ENCODE data around the gene PHACTR1. TPM values are rescaled to one million over a fixed set of nuclear protein-coding genes. Genes with fewer than 3 reads are reported as not detected.

The PHACTR1 gene
- total RNA-seq, 2 experiments from 2014 or later: 0.58 to 0.72 TPM

- no peaks in the 10 kb centered on the region for H3K36me3 Mint-ChIP-seq
- no peaks in the 10 kb centered on the region for H3K9me3 Mint-ChIP-seq
- DNase-seq: no peak
- no peak overlapping the region for H3K27ac Mint-ChIP-seq
- H3K4me1 Mint-ChIP-seq: no peaks in the 10 kb centered on the region
- H3K4me3 Mint-ChIP-seq: no peak overlapping the region
- no peaks in the 10 kb centered on the region for H3K27me3 Mint-ChIP-seq
Measured at GRCh38 chr6:13250703-13251102, 534.1 kb downstream of the PHACTR1 start.

GRCh38 chr6:13251242-13251641, 534.7 kb downstream of the PHACTR1 start:
- no peaks in the 10 kb centered on the region for H3K9me3 Mint-ChIP-seq
- H3K36me3 Mint-ChIP-seq: no peaks in the 10 kb centered on the region
- no peaks in the 10 kb centered on the region for H3K27me3 Mint-ChIP-seq
- H3K4me3 Mint-ChIP-seq: no peak overlapping the region
- DNase-seq: no peak
- no peak overlapping the region for H3K27ac Mint-ChIP-seq
- no peaks in the 10 kb centered on the region for H3K4me1 Mint-ChIP-seq

- H3K9me3 Mint-ChIP-seq: no peaks in the 10 kb centered on the region
- no peaks in the 10 kb centered on the region for H3K4me1 Mint-ChIP-seq
- no peaks in the 10 kb centered on the region for H3K27me3 Mint-ChIP-seq
- peaks cover 4% of the 10 kb centered on the region for H3K36me3 Mint-ChIP-seq
- H3K4me3 Mint-ChIP-seq: no peak overlapping the region
- no peak overlapping the region for H3K27ac Mint-ChIP-seq
- DNase-seq: no peak
Measured at GRCh38 chr6:13252790-13253189, 536.2 kb downstream of the PHACTR1 start.

- H3K4me1 Mint-ChIP-seq: no peaks in the 10 kb centered on the region
- no peak for DNase-seq
- H3K36me3 Mint-ChIP-seq: peaks cover 4% of the 10 kb centered on the region
- H3K4me3 Mint-ChIP-seq: no peak overlapping the region
- H3K27ac Mint-ChIP-seq: no peak overlapping the region
- no peaks in the 10 kb centered on the region for H3K27me3 Mint-ChIP-seq
- H3K9me3 Mint-ChIP-seq: no peaks in the 10 kb centered on the region
Measured at GRCh38 chr6:13253272-13253671, 536.7 kb downstream of the PHACTR1 start.

GRCh38 chr6:13256266-13257001, 539.9 kb downstream of the PHACTR1 start:
- H3K27ac Mint-ChIP-seq: no peak overlapping the region
- no peak for DNase-seq
- peaks cover 4% of the 10 kb centered on the region for H3K36me3 Mint-ChIP-seq
- peaks cover 6% of the 10 kb centered on the region for H3K4me1 Mint-ChIP-seq
- H3K9me3 Mint-ChIP-seq: no peaks in the 10 kb centered on the region
- no peaks in the 10 kb centered on the region for H3K27me3 Mint-ChIP-seq
- no peak overlapping the region for H3K4me3 Mint-ChIP-seq

GRCh38 chr6:13259393-13259792, 542.8 kb downstream of the PHACTR1 start:
- Mint-ChIP-seq H3K27ac (no peak overlapping the region), H3K27me3 (no peaks in the 10 kb centered on the region), H3K4me3 (no peak overlapping the region), H3K9me3 (no peaks in the 10 kb centered on the region), H3K36me3 (peaks cover 4% of the 10 kb centered on the region), H3K4me1 (peaks cover 8% of the 10 kb centered on the region)
- no peak for DNase-seq

GRCh38 chr6:13260101-13260598, 543.6 kb downstream of the PHACTR1 start:
- no peak for DNase-seq
- Mint-ChIP-seq H3K9me3 (no peaks in the 10 kb centered on the region), H3K27me3 (no peaks in the 10 kb centered on the region), H3K4me1 (peaks cover 8% of the 10 kb centered on the region), H3K36me3 (peaks cover 4% of the 10 kb centered on the region), H3K27ac (no peak overlapping the region), H3K4me3 (no peak overlapping the region)

GRCh38 chr6:13260831-13261230, 544.3 kb downstream of the PHACTR1 start:
- no peak for DNase-seq
- Mint-ChIP-seq H3K36me3 (peaks cover 4% of the 10 kb centered on the region), H3K27me3 (no peaks in the 10 kb centered on the region), H3K27ac (no peak overlapping the region), H3K9me3 (no peaks in the 10 kb centered on the region), H3K4me1 (peaks cover 8% of the 10 kb centered on the region), H3K4me3 (no peak overlapping the region)

GRCh38 chr6:13261464-13261994, 545.0 kb downstream of the PHACTR1 start:
- no peak for DNase-seq
- Mint-ChIP-seq H3K27me3 (no peaks in the 10 kb centered on the region), H3K4me1 (peaks cover 8% of the 10 kb centered on the region), H3K36me3 (peaks cover 3% of the 10 kb centered on the region), H3K27ac (no peak overlapping the region), H3K9me3 (no peaks in the 10 kb centered on the region), H3K4me3 (no peak overlapping the region)

GRCh38 chr6:13262302-13263230, 546.0 kb downstream of the PHACTR1 start:
- H3K9me3 Mint-ChIP-seq: no peaks in the 10 kb centered on the region

GRCh38 chr6:13263669-13264068, 547.1 kb downstream of the PHACTR1 start:
- Mint-ChIP-seq H3K9me3 (no peaks in the 10 kb centered on the region), H3K27ac (no peak overlapping the region), H3K4me1 (peaks cover 8% of the 10 kb centered on the region), H3K36me3 (no peaks in the 10 kb centered on the region), H3K4me3 (no peak overlapping the region), H3K27me3 (no peaks in the 10 kb centered on the region)
- DNase-seq: no peak

More at GRCh38 chr6:13262302-13263230, 546.0 kb downstream of the PHACTR1 start:
- Mint-ChIP-seq H3K36me3 (no peaks in the 10 kb centered on the region), H3K4me1 (peaks cover 8% of the 10 kb centered on the region), H3K27ac (no peak overlapping the region), H3K27me3 (no peaks in the 10 kb centered on the region), H3K4me3 (no peak overlapping the region)
- no peak for DNase-seq

- Mint-ChIP-seq H3K9me3 (no peaks in the 10 kb centered on the region), H3K36me3 (no peaks in the 10 kb centered on the region), H3K27me3 (no peaks in the 10 kb centered on the region), H3K27ac (no peak overlapping the region), H3K4me3 (no peak overlapping the region), H3K4me1 (peaks cover 2% of the 10 kb centered on the region)
- no peak for DNase-seq
Measured at GRCh38 chr6:13267142-13267651, 550.6 kb downstream of the PHACTR1 start.

GRCh38 chr6:13268913-13269518, 552.4 kb downstream of the PHACTR1 start:
- Mint-ChIP-seq H3K27ac (no peak overlapping the region), H3K36me3 (no peaks in the 10 kb centered on the region), H3K4me3 (no peak overlapping the region), H3K9me3 (no peaks in the 10 kb centered on the region), H3K4me1 (peaks cover 18% of the 10 kb centered on the region), H3K27me3 (no peaks in the 10 kb centered on the region)
- DNase-seq: no peak

GRCh38 chr6:13272131-13273046, 555.8 kb downstream of the PHACTR1 start:
- Mint-ChIP-seq H3K4me1 (peaks cover 29% of the 10 kb centered on the region), H3K9me3 (no peaks in the 10 kb centered on the region), H3K27me3 (no peaks in the 10 kb centered on the region), H3K4me3 (no peak overlapping the region), H3K36me3 (no peaks in the 10 kb centered on the region), H3K27ac (peak overlapping the region; percentile 60)
- no peak for DNase-seq

All from activated naive CD8-positive, alpha-beta T cell treated with anti-CD3 and anti-CD28 coated beads for 36 hours (primary cell).